Activated CD8-positive, alpha-beta memory T cell treated with anti-CD3 and anti-CD28 coated beads, Interleukin-2, amount 50 U/mL, for 4 hours (primary cell): ENCODE measurements around the gene GNB1L.
A peak's percentile ranks its signal among the peaks of the same experiment; 100 is the strongest.

Experiments
- DNase-seq: peaks from one replicate; pipeline ENCODE4 v3.0.0-alpha.2; 2020

GNB1L gene

DNA sequence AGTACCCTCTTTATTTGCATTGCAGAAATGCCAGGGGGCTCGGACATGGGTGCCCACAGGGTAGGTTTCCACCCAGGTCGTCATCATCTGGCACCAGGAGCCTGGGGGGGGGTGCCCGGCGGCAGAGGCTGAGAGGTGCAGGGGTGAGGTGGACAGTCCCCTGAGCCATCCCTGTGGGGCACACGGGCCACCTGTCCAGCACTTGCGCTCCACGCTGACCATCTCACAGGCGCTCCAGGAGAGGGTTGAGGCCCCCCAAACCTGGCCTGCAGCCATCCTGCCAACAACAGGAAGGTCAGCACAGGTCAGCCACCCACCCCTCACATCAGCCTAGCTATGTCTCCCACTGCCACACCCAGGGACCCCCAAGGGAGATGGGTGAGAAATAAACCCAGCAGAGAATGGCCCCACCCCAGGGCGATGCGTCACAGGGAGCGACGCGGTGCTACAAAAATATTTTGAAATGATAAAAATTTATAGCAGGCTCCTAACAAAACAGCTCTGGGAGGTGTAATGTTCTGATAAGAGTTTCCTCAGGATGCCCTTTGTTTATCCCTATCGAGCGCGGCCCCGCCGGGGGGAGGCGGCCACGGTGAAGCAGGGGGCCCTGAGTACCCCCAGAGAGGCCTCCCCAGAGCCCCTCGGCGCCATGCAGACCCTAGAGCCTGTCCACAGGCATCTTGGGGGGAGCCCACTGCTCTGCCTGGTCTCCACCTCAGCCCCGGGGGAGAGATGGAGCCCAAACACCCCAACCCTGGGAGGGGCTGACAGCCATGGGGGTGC is 21.0 kb upstream of the GNB1L start:
- no peak for DNase-seq

- DNase-seq: peak; percentile 14
These were observed 20.4 kb upstream of the GNB1L start for GRCh38 chr22:19875061-19875530.

GRCh38 chr22:19874307-19875060 is 19.8 kb upstream of the GNB1L start:
- DNase-seq: peak; percentile 35

DNA sequence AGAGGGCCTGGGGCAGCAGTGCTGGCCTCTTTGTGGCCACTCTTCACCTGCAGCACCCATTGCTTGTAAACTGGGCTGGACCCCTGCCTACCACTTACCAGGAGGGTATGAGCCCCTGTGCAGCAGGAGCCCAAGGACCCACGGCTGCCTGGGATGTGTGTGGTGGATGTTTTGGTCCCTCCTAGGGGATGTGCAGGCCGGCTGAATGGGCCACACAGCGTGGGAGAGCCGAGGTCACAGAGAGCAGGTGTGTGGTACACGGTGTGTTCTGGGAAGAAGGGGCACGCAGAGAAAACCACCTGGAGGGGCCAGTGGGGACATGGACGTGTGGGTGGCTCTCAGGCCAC is 19.3 kb upstream of the GNB1L start:
- no peak for DNase-seq

DNA sequence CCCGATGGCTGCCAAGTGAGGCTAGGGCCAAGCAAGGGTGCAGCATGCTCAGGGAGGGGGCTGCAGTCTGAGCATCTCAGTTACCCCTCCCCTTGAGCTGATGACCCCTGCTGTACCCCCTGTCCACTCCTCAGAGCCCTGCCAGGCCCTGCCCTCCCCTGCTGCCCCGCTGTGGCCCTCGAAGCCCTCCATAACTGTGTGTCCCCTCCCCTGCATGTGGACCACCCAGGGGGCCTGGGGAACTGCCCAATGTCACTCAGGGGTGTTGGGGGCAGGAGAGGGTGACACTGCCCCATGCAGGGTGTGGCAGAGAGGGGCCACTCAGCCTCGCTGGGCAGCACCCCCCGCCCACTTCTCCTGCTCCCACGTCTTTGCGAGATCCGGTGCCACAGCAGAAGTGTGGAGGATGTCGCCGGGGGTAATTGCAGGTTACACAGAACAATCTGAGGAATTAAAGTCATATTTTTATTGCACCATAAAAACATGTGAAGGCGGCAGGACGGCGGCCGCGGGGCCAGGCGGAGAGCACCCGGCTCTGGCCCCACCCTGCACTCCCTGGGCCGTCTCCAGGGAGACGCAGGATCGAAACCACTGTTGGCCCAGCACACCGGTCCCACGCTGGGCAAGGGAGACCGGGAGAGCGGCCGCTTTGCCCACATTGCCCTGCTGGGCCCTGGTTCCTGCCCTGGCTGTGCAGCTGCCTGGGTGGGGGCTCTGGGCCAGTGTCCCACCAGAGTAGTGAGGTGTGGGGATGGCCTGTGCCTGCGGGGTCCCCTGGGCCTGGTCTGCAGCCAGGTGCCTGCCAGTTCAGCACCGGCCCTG is 18.7 kb upstream of the GNB1L start:
- peak; percentile 12 for DNase-seq

DNA sequence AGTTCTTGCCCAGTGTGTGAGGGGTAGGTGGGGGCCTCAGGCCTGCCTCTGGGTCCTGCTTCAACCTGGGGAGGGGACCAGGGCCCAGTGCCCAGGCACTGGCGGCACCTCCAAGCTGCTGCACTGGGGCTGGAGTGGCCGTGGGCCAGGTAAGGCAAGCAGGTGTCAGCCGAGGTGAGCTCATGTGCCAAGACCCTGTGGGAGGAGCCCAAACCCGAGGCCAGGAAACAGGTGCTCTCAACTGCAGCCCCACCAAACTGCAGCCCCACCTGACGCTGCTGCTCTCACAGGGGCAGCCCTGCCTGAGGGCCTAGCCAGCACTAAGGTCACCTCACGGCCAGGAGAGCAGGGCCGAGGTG is 18.1 kb upstream of the GNB1L start:
- DNase-seq: no peak

- DNase-seq: peak; percentile 14
These were observed 17.4 kb upstream of the GNB1L start for GRCh38 chr22:19871845-19872778.

DNA sequence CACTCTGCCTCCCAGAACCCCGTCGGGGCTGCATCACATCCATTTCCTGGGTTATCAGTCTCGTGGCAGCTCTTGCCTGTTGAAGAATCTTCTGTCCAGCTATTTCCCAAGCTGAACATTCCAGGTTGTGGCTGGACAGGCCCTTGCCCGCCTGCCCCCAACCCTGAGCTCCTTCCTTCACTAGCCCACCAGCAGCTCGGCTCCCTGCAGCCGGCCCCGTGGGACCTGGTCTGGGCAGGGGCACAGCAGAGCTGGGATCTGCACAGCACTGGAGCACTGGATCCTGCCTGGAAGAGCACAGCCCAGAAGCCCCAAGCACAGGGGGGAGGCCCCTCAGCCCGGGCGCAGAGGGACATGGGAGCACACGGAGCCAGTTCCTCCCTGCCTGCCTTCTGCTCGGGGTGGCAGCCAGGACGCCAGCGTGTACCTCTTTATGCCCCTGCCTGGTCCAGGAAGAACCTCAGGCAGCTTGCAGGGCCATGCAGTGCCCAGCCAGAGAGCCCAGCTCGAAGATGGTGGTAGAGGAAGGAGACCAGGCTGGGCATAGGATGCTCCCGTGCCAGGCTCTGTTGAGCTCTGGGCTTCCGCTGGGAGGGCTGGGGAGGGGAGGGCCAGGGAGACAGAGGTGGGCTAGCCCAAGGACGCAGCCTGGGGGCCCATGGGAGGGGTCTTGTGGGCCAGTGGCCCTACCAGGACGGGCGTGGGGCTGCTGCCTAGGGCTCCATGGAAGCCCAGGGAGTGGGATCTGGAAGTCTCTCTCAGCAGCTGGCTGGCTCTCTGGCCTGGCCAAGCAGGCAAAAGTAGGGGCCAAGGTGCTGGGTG is 16.6 kb upstream of the GNB1L start:
- DNase-seq: peak; percentile 14

DNA sequence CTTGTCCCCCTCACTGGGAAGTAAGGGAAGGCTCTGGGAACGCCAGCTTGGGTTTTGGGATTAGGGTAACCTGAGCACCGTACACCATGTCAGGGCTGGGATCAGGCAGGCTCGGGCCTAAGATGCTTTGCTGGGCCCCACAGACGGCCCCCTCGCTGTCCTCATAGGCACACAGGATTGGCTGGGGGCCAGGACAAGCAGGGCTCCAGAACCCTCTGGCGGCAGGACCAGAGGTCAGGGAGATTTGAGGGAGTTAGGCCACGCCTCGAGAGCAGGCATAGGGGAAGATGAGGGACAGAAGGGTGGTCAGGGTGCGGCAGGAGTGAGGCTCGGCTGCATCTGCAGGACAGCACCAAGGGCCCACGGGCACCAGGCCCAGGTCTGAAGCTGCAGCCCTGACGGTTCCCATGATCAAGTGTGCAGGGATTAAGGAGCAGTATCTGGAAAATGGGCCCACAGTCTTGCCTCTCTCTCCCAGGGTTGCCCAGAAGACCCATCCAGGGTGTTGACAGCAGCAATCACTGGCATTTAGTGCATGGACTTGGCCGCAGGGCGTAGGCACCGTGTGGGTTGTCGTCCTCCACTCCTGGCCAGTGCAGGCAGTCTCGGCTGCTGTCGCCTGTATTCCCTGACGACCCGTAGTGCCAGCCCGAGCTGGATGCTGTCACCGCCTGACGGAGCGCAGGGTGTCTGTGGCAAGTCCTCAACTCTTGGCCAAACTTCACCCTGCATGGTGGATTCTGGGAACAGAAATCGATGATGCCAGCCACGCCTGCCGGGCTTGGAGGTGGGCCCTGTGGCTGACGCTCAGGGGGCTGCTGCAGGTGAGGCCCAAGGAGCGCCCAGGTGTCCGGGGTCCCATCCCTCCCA is 15.7 kb upstream of the GNB1L start:
- DNase-seq: no peak

- DNase-seq: no peak
These were observed 15.0 kb upstream of the GNB1L start for GRCh38 chr22:19869497-19870152.

- no peak for DNase-seq
These were observed 14.2 kb upstream of the GNB1L start for GRCh38 chr22:19868773-19869471.

DNA sequence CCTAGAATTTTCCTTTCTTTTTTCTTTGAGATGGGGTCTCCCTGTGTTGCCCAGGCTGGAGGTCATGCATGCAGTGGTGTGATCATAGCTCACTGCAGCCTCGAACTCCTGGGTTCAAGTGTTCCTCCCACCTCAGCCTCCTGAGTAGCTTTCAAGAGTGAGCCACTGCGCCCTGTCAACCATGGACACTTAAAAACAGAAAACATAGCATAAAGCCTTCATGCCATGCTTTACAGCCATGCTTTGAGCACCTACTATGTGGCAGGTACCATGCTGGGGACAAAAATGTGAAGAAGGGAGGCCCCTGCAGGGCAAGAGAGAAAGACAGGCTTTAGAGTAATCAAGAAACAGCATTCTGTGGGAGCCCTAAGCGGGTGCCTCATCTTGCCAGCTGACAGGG is 13.7 kb upstream of the GNB1L start:
- DNase-seq: no peak

DNA sequence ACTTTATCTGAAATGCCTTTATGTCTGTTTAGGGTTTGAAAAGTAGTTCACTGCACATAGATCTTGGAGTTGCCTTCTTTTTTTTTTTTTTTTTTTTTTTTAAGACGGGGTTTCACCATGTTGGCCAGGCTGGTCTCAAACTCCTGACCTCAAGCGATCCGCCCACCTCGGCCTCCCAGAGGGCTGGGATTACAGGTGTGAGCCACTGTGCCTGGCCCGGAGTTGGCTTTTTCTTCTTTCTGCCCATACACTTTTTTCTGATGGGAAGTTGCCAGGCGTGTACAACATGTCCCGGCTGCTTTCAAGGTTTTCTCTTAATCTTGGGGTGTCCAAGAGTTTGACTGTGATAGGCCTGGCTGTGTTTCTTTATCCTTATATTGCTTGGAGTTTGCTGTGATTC is 12.9 kb upstream of the GNB1L start:
- no peak for DNase-seq

DNA sequence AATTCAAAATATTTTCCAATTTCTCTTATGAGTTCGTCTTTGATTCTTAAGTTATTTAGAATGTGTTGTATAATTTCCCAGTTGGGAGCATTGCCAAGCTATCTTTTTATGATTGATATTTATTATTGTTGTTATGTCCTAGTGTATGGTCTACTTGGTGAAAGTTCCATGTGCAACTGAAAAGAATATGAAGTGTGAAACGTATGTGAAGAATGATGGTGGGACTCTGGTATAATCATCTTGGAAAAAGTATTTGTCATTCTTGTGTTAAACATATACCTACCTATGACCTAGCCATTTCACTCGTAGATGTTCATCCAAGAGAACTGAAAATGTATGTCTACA is 12.0 kb upstream of the GNB1L start:
- no peak for DNase-seq

DNA sequence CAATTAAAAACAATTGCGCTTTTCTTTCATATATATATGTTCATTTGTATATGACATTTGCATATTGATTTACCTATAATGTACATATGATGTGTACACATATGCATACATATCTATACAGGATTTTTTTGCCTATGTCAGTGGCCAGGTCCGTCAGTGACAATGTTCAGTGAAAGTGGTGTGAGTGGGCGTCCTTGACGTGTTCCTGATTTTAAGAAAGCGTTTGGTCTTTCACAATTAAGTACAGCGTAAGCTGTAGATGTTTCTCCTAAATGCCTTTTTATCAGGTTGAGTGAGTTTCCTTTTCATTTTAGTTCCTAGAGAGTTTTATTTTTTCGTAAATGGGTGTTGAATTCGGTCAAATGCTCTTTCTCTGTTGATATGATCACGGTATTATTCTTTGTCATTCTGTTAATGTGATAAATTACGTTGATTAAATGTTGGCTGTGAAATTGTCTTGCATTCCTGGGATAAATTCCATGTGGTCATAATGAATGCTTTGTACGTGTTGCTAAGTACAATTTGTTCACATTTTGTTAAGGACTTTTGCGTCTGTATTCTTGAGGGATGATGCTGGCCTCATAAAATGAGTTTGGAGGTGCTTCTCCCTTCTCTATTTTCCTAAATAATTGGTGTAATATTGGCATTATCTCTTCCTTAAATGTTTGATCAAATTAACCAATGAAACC is 10.6 kb upstream of the GNB1L start:
- DNase-seq: no peak

- no peak for DNase-seq
These were observed 9.9 kb upstream of the GNB1L start for GRCh38 chr22:19864538-19865106.

DNA sequence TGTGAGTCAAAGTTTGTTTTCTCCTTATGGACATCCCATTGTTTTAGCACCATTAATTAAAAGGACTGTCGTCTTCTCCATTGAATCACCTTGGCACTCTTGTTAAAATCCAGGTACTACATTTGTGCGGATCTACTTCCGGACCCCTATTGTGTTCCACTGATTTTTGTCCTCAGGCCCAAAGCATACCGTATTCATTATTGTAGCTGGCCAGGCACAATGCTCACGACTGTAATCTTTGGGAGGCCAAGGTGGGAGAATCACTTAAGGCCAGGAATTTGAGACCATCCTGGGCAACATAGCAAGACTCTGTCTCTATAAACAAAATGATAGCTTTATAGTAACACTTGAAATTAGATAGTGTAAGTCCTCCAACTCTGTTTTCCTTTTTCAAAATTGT is 8.9 kb upstream of the GNB1L start:
- DNase-seq: no peak

DNA sequence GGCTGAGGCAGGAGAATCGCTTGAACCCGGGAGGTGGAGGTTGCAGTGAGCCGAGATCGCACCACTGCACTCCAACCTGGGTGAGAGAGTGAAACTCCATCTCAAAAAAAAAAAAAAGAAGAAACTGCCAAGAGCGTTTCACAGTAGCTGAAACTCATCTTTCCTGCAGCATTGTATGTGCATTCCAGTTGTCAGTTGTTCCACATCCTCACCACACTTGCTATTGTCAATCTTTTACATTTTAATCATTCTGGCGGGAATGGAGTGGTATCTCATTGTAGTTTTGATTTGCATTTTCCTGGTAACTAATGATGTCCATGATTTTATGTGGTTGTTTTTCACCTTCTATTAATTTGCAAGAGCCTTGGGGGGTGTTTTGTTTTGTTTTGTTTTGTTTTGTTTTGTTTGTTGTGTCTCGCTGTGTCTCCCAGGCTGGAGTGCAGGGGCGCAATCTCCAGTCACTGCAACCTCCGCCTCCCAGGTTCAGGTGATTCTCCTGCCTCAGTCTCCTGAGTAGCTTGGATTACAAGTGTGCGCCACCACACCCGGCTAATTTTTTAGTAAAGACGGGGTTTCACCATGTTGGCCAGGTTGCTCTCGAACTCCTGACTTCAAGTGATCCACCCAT is 8.1 kb upstream of the GNB1L start:
- DNase-seq: no peak
